Lower leg skin (tissue), 3 donors: ENCODE data around the gene UNKL.

Source experiments
- POLR2A ChIP-seq, 2 donors: fragments of 450-650 bp; IDR thresholded peaks; one replicate each; pipeline ENCODE4 v1.6.1; 2016 to 2017; ENCODE audit warnings: antibody characterized with exemption in 2 of 2, mild to moderate bottlenecking in 1 of 2, moderate library complexity in 1 of 2
- TF ChIP-seq, protein P1 (sequence below), 3 donors: fragments of 450-650 bp; IDR thresholded peaks; one replicate each; pipeline ENCODE4 v1.5.1; 2016; ENCODE audit warnings: antibody characterized with exemption in 3 of 3, mild to moderate bottlenecking in 3 of 3, moderate library complexity in 2 of 3

DNA sequence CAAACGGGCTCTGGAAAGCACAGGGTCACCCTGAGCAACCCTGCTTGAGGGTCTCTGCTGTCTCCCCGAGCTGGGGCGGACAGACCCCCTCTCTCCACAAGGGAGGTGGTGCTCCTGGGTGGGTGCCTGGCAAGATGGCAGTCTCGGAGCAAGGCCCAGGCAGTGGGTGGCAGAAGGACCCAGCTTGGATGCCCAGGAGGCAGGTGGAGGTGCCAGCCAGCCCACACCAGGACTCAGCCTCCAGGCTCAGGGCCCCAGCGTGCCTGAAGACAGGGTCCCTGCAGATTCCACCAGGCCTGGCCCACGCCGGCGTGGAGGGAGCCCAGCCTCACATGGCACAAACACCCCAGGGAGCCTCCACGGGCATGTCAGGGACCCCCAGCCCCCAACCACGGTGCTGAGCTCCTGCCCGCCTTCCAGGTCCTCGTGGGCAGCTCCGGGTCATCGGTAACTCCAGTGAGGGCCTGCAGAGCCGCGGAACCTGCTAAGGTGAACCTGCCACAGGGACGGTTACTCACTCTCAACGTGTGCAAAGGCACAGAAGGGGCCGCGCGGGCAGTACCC lies 20.8 kb downstream of the UNKL start:
- TF ChIP-seq, protein P1, sequence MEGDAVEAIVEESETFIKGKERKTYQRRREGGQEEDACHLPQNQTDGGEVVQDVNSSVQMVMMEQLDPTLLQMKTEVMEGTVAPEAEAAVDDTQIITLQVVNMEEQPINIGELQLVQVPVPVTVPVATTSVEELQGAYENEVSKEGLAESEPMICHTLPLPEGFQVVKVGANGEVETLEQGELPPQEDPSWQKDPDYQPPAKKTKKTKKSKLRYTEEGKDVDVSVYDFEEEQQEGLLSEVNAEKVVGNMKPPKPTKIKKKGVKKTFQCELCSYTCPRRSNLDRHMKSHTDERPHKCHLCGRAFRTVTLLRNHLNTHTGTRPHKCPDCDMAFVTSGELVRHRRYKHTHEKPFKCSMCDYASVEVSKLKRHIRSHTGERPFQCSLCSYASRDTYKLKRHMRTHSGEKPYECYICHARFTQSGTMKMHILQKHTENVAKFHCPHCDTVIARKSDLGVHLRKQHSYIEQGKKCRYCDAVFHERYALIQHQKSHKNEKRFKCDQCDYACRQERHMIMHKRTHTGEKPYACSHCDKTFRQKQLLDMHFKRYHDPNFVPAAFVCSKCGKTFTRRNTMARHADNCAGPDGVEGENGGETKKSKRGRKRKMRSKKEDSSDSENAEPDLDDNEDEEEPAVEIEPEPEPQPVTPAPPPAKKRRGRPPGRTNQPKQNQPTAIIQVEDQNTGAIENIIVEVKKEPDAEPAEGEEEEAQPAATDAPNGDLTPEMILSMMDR (IDR thresholded peaks at IDR 0.05) = no peak
- TF ChIP-seq POLR2A (IDR thresholded peaks at IDR 0.05) = no peak
